NAMALWA (cell line): ENCODE measurements around the gene ERI2.
"Not testable (repeated sequence)": the region's sequence is repeated elsewhere in the genome, so short reads cannot be mapped to it uniquely, and the experiment has no call there.

Experiments
- DNase-seq: peaks from one replicate; pipeline ENCODE4 v3.0.0-alpha.2; 2015; ENCODE audit warnings: low spot score

Gene ERI2

GRCh38 chr16:20764448-20764847 is 41.8 kb downstream of the ERI2 start:
- not testable (repeated sequence) for DNase-seq

GRCh38 chr16:20763461-20764232 is 42.6 kb downstream of the ERI2 start, which contains the start of gene ACSM3:
TSS of gene ACSM3 (plus strand) at chr16:20764014. CDS start at chr16:20770035, 6,021 bp downstream.
- DNase-seq = peak; percentile 92

- DNase-seq = no peak
These were observed 43.7 kb downstream of the ERI2 start for GRCh38 chr16:20762404-20763123.

GRCh38 chr16:20761175-20761574 is 45.1 kb downstream of the ERI2 start:
- no peak for DNase-seq

- DNase-seq = no peak
These were observed 45.9 kb downstream of the ERI2 start for GRCh38 chr16:20760346-20760745.

GRCh38 chr16:20755799-20756198 is 50.5 kb downstream of the ERI2 start:
- DNase-seq = not testable (repeated sequence)

- no peak for DNase-seq
These were observed 51.0 kb downstream of the ERI2 start for GRCh38 chr16:20755238-20755637.

- no peak for DNase-seq
These were observed 52.5 kb downstream of the ERI2 start for GRCh38 chr16:20753727-20754126.

- DNase-seq = no peak
These were observed 55.7 kb downstream of the ERI2 start for GRCh38 chr16:20750558-20750957.

GRCh38 chr16:20749474-20749873 is 56.8 kb downstream of the ERI2 start:
- DNase-seq = no peak

GRCh38 chr16:20747030-20747816 is 59.0 kb downstream of the ERI2 start:
- DNase-seq = no peak

- DNase-seq = no peak
These were observed 59.8 kb downstream of the ERI2 start for GRCh38 chr16:20746461-20746860.
